ENCODE results near the gene FRMPD1.

GRCh38 chr9:37788332-37788731 lies 137.6 kb downstream of the FRMPD1 start:
- TF ChIP-seq POLR2A (IDR thresholded peaks at IDR 0.05; ENCODE audit: low read length) (no peak), GATA1 (IDR thresholded peaks at IDR 0.05; ENCODE audit: low read depth, low read length) (no peak)

Measured in erythroblast (primary cell).